ENCODE measurements around the gene CNN1.

DNA sequence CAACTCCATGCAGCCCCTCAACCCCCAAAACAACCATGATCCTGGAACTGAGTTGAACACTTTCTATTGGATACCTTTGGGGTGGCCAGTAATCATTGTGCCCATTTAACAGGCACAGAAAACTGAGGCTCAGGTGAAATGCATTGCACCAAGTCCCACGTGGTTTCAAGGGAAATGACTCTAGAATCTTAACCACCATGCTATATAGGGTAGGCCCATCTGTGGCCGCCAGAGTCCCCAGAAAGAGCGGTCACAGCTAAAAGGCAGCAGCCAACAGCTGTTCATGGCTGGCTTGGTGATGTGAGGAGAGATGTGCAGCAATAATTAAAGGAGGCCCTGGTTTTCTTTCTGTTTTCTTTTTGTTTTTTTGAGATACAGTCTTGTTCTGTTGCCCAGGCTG is 2.6 kb downstream of the CNN1 start:
- TF ChIP-seq CTCF (IDR thresholded peaks at IDR 0.05) (no peak), POLR2AphosphoS5 (IDR thresholded peaks at IDR 0.05; ENCODE audit: insufficient read depth in 1 of 2, low read depth in 1 of 2) (no peak)

All from vagina (tissue), 2 donors.